GM12801 (cell line): ENCODE data around the gene SLC43A2.

Experiments
- CTCF ChIP-seq: IDR thresholded peaks from one replicate; pipeline ENCODE4 v1.5.1; 2011; ENCODE audit warnings: control low read depth; ENCODE audit not compliant: insufficient read length; ENCODE audit errors: extremely low read depth

Gene SLC43A2

GRCh38 chr17:1566505-1567199, 62.0 kb downstream of the SLC43A2 start:
- no peak for TF ChIP-seq CTCF

GRCh38 chr17:1565877-1566276, 62.8 kb downstream of the SLC43A2 start:
- no peak for TF ChIP-seq CTCF

- TF ChIP-seq CTCF = no peak
These were observed 64.6 kb downstream of the SLC43A2 start for GRCh38 chr17:1563786-1564613.

GRCh38 chr17:1562176-1562643, 66.4 kb downstream of the SLC43A2 start:
- no peak for TF ChIP-seq CTCF

- no peak for TF ChIP-seq CTCF
These were observed 67.0 kb downstream of the SLC43A2 start for GRCh38 chr17:1561420-1562175.

- no peak for TF ChIP-seq CTCF
These were observed 67.7 kb downstream of the SLC43A2 start for GRCh38 chr17:1560858-1561355.
